Activated CD4-positive, alpha-beta T cell treated with anti-CD3 and anti-CD28 coated beads, Interleukin-2, amount 10 ng/mL, durations not matched to agents 7 days and 5 days (primary cell): ENCODE measurements around the gene DGKG. TPM values are rescaled to one million over a fixed set of nuclear protein-coding genes. Genes with fewer than 3 reads are reported as not detected.
A peak's percentile ranks its signal among the peaks of the same experiment; 100 is the strongest.

ENCODE experiments used
- CTCF ChIA-PET: fragments of 350-600 bp; sonication (Branson Sonifier 250); formaldehyde crosslinking; loops from one replicate; lab custom pipeline; 2021; ENCODE audit warnings: antibody characterized with exemption; lab: Charles Lee
- POLR2A ChIA-PET: fragments of 350-600 bp; sonication (Branson Sonifier 250); formaldehyde crosslinking; loops from one replicate; lab custom pipeline; 2021; ENCODE audit warnings: antibody characterized with exemption; lab: Charles Lee
- DNase-seq: peaks from one replicate; pipeline ENCODE4 v3.0.0-alpha.2; 2020
- H3K27ac Mint-ChIP-seq: one replicate; pipeline ENCODE4 v1.8.0; 2021; ENCODE audit warnings: mild to moderate bottlenecking, moderate library complexity, mixed read lengths
- H3K27me3 Mint-ChIP-seq: one replicate; pipeline ENCODE4 v1.8.0; 2021; ENCODE audit warnings: mixed read lengths
- H3K36me3 Mint-ChIP-seq: one replicate; pipeline ENCODE4 v1.8.0; 2021; ENCODE audit warnings: low read depth, mixed read lengths
- H3K4me1 Mint-ChIP-seq: one replicate; pipeline ENCODE4 v1.8.0; 2021; ENCODE audit warnings: mixed read lengths
- H3K4me3 Mint-ChIP-seq: one replicate; pipeline ENCODE4 v1.8.0; 2021; ENCODE audit warnings: mild to moderate bottlenecking, moderate library complexity, mixed read lengths
- H3K9me3 Mint-ChIP-seq: one replicate; pipeline ENCODE4 v1.8.0; 2021; ENCODE audit warnings: mixed read lengths
- total RNA-seq, 2 experiments: library from RNA; stranded (reverse); gene quantifications; one replicate each; pipeline ENCODE4 v1.2.3, GENCODE V29; 2021

The DGKG gene
- under 1 TPM in 1 of 2 experiments, not detected in 1; 0.04 TPM for total RNA-seq

DNA sequence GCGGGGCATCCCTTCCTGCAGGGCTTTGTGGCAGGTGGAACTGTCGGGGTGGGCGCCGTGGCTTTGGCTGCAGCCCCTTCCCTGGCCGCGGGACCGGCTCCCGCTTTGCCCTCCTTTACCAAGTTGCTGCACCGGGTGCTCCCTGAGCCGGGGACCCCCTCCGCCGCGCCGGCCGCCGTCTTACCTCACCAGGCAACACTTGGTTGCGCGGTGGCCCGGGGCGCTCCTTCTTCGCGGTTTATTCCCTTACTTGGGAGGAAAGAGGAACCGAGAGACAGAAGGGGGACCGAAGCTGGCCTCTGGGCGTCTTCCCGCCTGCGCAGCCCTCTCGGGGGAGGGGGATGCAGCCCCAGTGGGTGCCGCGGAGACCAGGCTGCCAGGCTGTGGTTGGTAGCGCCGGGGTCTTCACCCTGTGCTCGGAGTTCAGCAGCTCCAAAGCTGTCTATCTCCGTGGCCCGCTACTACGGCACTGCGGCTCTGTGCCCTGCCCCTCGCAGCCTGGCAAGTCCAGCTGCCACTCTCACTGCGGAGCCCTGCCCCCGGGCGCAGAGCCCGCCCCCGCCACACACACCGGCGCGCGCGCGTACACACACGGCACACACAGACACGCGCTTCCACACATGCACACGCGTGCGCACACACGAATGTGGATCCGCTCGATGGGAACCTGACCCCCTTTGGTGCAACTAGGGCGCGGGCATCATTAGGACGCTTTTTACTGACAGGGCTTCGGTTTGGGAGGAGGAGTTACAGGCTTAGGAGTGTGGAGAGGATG, at the start of gene DGKG:
Gene DGKG (minus strand): TSS at position 473 of the 775 bp plus-strand sequence. CDS start 41,775 bp downstream, outside the sequence.
- peaks cover 6% of the 10 kb centered on the region for H3K4me1 Mint-ChIP-seq
- DNase-seq, result peak; percentile 18
- peaks cover 59% of the 10 kb centered on the region for H3K27me3 Mint-ChIP-seq
- H3K9me3 Mint-ChIP-seq, result no peaks in the 10 kb centered on the region
- POLR2A ChIA-PET, result no interaction called here
- H3K36me3 Mint-ChIP-seq, result no peaks in the 10 kb centered on the region
- CTCF ChIA-PET, result no interaction called here
- no peak within 1 kb of the TSS for H3K27ac Mint-ChIP-seq
- H3K4me3 Mint-ChIP-seq, result peak within 1 kb of the TSS; percentile 42

DNA sequence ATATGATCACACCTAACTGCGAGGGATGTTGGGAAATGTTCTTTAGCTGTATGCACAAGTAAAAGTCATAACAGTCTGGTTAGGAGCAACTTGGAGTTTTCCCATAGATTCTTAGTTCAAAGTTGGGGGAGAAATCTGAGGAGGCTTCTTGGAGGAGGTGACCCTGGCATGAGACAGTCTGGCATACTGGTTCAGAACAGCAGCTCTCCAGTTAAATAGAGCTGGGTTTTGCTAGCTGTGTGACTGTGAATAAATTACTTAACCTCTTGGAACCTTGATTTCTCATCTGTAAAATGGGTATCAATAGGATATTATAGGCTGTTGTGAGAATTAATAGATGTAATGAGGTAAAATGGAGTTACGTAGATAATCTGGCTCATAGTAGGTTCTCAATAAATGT, 49.1 kb upstream of the DGKG start:
- Mint-ChIP-seq H3K4me1 (peaks cover 22% of the 10 kb centered on the region), H3K27me3 (peaks cover 2% of the 10 kb centered on the region), H3K4me3 (no peak overlapping the region), H3K27ac (no peak overlapping the region), H3K36me3 (no peaks in the 10 kb centered on the region), H3K9me3 (no peaks in the 10 kb centered on the region)
- ChIA-PET CTCF (no interaction called here), POLR2A (no interaction called here)
- DNase-seq, result no peak

DNA sequence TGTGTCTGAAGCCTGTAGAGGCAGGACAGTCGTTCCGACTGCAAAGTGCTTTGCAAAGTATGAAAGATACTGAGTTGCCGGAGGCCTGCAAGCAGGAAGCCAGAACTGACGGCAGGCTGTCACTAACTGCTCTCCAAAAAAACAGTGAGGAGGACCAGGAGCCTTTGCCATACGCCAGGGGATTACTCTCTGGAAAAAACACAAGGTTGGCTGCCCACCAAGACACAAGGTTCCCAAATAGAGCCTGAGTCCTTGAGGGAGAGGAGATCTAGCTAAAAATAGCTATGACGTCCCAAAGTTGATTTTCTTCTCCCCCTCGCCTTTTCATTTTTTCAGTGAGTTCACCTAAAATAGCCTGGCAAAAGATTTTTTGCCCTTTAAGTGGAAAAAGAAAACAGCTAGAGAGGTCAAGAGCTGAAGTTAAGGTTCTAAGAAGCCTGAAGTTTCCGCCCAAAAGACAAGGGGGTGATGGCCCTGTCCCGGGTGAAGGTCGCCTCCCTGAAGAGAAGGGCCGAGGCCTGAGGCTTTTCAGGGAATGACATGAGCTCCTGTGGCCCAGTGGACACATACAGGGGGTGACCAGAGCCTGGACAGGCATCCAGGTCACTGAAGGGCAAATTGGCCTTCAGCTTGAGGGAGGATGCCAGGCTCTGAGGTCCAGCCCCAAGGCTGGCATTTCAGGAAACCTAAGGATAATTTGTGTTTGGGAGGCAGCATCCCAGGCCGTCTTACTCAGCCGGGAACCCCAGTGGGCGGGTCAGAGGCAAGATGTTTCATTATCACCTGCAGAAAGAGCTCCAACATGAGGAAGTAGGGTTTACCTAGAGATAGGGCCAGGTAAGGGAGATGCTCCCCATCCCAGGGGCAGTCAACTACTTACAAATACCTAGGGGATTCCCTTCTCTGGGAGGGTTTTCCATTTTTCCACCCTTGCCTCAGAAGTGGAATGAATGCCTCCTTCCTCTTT, 44.9 kb upstream of the DGKG start:
- H3K9me3 Mint-ChIP-seq, result no peaks in the 10 kb centered on the region
- H3K36me3 Mint-ChIP-seq, result no peaks in the 10 kb centered on the region
- POLR2A ChIA-PET, result no interaction called here
- no peaks in the 10 kb centered on the region for H3K27me3 Mint-ChIP-seq
- H3K4me3 Mint-ChIP-seq, result no peak overlapping the region
- CTCF ChIA-PET, result no interaction called here
- no peak overlapping the region for H3K27ac Mint-ChIP-seq
- no peak for DNase-seq
- H3K4me1 Mint-ChIP-seq, result no peaks in the 10 kb centered on the region

DNA sequence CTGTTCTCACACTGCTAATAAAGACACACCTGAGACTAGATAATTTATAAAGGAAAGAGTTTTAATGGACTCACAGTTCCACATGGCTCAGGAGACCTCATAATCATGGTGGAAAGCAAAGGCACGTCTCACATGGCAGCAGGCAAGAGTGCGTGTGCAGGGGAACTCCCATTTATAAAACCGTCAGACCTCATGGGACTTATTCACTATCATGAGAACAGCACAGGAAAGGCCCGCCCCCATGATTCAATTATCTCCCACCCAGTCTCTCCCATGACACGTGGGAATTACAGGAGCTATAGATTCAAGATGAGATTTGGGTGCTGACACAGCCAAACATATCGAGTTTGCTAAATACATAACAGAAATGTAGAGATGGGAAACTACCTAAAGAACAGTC, 39.5 kb upstream of the DGKG start:
- no peaks in the 10 kb centered on the region for H3K4me1 Mint-ChIP-seq
- no peak overlapping the region for H3K27ac Mint-ChIP-seq
- ChIA-PET CTCF (interaction anchor here (0.9 kb wide), 1 partner anchor 11 kb away, joined by 3 read pairs; no protein-coding TSS in a partner anchor), POLR2A (no interaction called here)
- H3K36me3 Mint-ChIP-seq, result no peaks in the 10 kb centered on the region
- H3K4me3 Mint-ChIP-seq, result no peak overlapping the region
- H3K9me3 Mint-ChIP-seq, result no peaks in the 10 kb centered on the region
- H3K27me3 Mint-ChIP-seq, result no peaks in the 10 kb centered on the region
- no peak for DNase-seq

DNA sequence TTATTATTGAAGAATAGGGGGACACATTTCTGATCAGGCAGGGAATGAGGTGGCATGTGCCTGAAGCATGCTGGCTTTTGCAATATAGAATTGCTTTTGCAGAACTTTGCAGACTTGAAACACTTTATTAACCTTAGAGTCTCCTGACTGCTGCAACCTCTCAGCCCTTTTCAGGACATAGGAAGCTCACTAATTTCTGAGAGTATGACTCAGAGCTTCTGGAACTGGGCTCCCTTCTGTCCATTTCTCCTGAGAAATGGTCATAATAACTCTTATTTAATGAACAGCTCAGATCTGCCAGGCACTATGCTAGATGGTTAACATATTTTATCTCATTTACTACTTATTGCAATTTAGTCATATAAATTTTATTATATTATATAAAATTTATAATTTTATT, 38.6 kb upstream of the DGKG start:
- no peak for DNase-seq
- Mint-ChIP-seq H3K27me3 (no peaks in the 10 kb centered on the region), H3K4me1 (no peaks in the 10 kb centered on the region)

DNA sequence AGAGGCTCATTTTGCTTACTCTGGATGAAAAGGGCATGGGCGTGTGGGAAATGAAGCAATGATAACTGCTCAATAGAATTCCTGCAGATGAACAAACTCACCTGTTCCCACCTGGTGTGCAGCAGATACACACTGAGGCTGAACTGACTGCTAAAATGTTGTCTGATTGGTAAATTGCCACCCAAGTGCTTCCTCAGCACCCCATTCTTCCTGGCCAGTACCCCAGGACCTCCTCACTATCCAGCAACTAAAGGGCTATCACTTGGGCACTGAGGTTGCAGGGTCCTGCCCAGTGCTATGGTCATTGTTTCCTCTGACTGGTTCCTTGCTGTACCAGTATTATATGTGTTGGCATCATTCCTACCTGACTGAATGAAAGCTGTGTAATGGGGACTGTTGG, 38.0 kb upstream of the DGKG start:
- H3K4me3 Mint-ChIP-seq, result no peak overlapping the region

More for the DNA sequence above, 38.6 kb upstream of the DGKG start:
- Mint-ChIP-seq H3K27ac (no peak overlapping the region), H3K36me3 (no peaks in the 10 kb centered on the region), H3K9me3 (no peaks in the 10 kb centered on the region), H3K4me3 (no peak overlapping the region)
- CTCF ChIA-PET, result interaction anchor here (0.7 kb wide), 1 partner anchor 9 kb away, joined by 3 read pairs; no protein-coding TSS in a partner anchor
- POLR2A ChIA-PET, result no interaction called here

DNA sequence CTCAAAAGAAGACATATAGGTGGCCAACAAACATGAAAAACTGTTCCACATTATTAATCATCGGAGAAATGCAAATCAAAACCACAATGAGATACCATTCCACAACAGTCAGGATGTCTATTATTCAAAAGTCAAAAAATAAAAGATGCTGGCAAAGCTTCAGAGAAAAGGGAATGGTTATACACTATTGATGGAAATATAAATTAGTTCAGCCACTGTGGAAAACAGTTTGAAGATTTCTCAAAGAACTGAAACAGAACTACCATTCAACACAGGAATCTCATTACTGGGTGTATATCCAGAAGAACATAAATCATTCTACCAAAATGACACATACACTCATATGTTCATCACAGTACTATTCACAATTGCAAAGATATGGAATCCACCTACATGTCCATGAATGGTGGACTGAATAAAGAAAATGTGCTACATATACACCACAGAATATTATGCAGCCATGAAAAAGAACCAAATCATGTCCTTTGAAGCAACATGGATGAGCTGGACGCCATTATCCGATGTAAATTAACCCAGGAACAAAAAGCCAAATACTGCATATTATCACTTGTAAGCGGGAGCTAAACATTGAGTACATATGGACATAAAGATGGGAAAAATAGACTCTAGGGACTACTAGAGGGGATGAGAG, 32.7 kb upstream of the DGKG start:
- Mint-ChIP-seq H3K4me3 (no peak overlapping the region), H3K4me1 (no peaks in the 10 kb centered on the region), H3K36me3 (no peaks in the 10 kb centered on the region), H3K9me3 (peaks cover 8% of the 10 kb centered on the region), H3K27me3 (no peaks in the 10 kb centered on the region), H3K27ac (no peak overlapping the region)
- POLR2A ChIA-PET, result no interaction called here
- CTCF ChIA-PET, result no interaction called here
- no peak for DNase-seq

More for the DNA sequence above, 38.0 kb upstream of the DGKG start:
- H3K4me1 Mint-ChIP-seq, result no peaks in the 10 kb centered on the region
- H3K36me3 Mint-ChIP-seq, result no peaks in the 10 kb centered on the region
- no peaks in the 10 kb centered on the region for H3K27me3 Mint-ChIP-seq
- no peak for DNase-seq
- no peak overlapping the region for H3K27ac Mint-ChIP-seq
- CTCF ChIA-PET, result no interaction called here
- POLR2A ChIA-PET, result no interaction called here
- peaks cover under 1% of the 10 kb centered on the region for H3K9me3 Mint-ChIP-seq

DNA sequence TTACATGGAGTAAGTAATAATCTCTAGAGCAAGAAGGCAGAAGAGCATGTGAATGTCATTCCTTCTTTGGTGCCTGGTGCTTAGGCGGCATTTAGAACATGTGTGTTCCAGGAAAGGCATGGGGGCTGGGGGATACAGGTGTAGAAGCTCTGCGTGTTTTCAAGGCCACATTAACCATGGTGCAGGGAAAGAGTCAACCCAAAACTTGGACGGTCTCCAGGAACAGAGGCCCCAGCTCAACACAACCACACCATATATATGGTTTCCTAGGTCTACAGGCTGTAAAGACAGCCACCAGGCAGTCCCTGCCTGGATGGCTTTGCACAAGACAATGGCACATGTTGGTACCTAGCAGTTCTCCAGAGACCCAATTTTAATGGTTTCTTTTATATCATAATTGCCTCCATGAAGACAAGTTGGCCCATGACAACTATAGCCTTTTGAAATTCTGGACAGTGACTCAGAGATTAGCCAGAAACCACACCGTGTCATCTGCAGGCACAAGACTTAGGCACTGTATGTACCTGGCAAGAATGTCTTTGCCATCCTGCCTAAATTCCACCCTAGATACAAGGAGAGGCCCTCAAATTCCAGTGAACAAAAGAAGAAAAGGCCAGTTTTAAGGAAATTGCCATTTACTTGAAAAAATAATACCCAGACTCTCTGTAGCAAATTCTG, 25.0 kb upstream of the DGKG start:
- Mint-ChIP-seq H3K4me3 (no peak overlapping the region), H3K27ac (no peak overlapping the region), H3K36me3 (no peaks in the 10 kb centered on the region), H3K27me3 (peaks cover 2% of the 10 kb centered on the region), H3K4me1 (peaks cover 9% of the 10 kb centered on the region), H3K9me3 (no peaks in the 10 kb centered on the region)
- no peak for DNase-seq
- ChIA-PET POLR2A (no interaction called here), CTCF (interaction anchor here (1.1 kb wide), 1 partner anchor 12 kb away, joined by 3 read pairs; no protein-coding TSS in a partner anchor)

DNA sequence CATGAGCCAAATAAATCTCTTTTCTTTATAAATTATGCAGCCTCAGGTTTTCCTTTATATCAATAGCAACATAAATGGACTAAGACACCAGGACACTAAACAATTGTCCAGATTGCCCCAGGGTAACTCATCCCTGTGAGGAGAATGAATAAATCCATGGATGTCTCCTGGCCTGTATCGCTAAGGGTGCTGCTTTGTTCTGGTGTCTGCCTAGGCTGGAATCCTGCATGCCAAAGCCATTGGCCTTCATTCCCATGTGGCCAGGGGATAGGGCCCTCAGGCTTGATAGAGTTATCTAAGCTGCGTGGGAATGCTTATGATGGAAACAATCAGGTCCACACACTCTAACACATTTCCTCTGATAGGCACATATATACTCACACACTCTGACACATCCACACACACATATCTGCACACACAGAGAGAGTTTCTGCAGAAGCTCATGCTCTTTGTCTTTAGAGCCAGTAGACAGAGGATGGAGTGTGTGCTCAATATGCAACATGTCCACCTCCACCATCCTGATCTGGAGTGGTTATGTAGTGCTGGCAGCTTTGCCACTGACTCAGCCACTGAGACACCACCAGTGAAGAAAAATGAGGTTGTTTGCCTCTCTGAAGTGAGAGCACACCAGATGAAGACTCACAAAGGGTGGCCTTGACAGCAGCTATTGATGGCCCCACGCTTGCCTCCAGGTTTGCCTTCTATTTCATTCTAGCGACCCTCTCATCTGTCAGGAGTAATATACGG, 24.0 kb upstream of the DGKG start:
- Mint-ChIP-seq H3K4me1 (peaks cover 12% of the 10 kb centered on the region), H3K36me3 (no peaks in the 10 kb centered on the region), H3K4me3 (no peak overlapping the region), H3K9me3 (no peaks in the 10 kb centered on the region), H3K27me3 (peaks cover 2% of the 10 kb centered on the region), H3K27ac (no peak overlapping the region)
- ChIA-PET CTCF (interaction anchor here (1.1 kb wide), 1 partner anchor 11 kb away, joined by 3 read pairs; no protein-coding TSS in a partner anchor), POLR2A (no interaction called here)
- no peak for DNase-seq

DNA sequence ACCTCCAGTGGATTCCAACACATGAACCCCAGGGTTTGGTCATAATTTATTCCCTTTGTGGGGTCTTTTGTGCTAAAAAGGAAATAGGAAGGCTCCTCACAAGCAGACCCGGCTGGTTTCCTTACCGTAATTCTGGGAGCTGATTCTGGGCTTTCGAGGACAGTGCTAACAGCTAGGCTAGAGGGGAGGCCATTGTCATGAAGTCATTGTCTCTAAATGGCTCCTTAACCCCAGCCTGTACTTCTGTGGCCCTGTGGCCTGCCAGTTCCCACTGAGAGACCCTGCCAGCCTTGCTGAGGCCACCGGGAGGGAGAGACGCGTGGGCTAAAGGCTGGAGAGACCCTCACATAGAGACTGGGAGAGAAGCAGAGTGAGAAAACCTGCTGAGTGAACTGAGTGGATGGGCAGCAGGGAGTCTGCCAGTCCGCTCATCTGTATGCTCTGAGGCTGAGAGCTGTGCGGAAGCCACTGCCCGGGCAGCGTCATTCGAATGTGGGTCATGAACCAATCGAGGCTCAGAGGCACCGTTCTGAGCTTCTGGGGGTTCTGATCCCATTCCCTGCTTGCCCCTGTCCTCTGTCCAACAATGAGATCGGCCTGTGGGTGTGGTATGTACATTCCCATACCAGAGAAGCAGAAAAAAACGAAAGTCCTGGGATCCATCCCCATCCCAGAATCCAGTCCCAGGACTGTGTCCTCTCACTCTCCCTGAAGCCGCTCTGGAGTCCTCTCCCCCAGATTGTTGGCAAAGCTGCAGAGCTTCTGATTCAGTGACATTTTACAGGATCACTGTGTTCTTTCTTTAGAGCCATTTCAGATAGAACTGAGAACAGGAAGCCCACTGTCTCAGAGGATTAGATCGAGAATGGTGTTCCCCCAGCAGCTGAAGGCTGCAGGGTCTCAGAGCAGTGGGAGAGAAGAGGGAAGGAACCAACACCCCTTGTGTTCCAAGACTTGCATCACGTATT, 21.3 kb upstream of the DGKG start:
- no peak for DNase-seq
- Mint-ChIP-seq H3K4me1 (peaks cover 12% of the 10 kb centered on the region), H3K27me3 (peaks cover 2% of the 10 kb centered on the region), H3K27ac (no peak overlapping the region), H3K4me3 (no peak overlapping the region), H3K36me3 (no peaks in the 10 kb centered on the region), H3K9me3 (no peaks in the 10 kb centered on the region)
- CTCF ChIA-PET, result no interaction called here
- POLR2A ChIA-PET, result no interaction called here
